K562 (cell line): ENCODE results near the gene ERMP1. TPM values are rescaled to one million over a fixed set of nuclear protein-coding genes. Genes with fewer than 3 reads are reported as not detected.

Experiments used
- DNMT1 ChIP-seq: fragments of 450-650 bp; IDR thresholded peaks from 2 replicates; pipeline ENCODE4 v1.6.1; 2016; ENCODE audit warnings: antibody characterized with exemption, mild to moderate bottlenecking
- IRF1 ChIP-seq: sonication (generic); formaldehyde crosslinking; IDR thresholded peaks from 2 replicates; pipeline ENCODE4 v1.8.0; 2022; ENCODE audit warnings: missing genetic modification reagents, mild to moderate bottlenecking, borderline replicate concordance
- NCOA4 ChIP-seq: fragments of 450-650 bp; IDR thresholded peaks from 2 replicates; pipeline ENCODE4 v1.6.1; 2018; ENCODE audit warnings: mild to moderate bottlenecking; ENCODE audit not compliant: partially characterized antibody
- SPI1 ChIP-seq: IDR thresholded peaks from 2 replicates; pipeline ENCODE4 v1.6.1; 2011; ENCODE audit warnings: low read depth, low read length, control low read depth, borderline replicate concordance
- SREBF2 ChIP-seq: sonication (generic); formaldehyde crosslinking; IDR thresholded peaks from 2 replicates; pipeline ENCODE4 v1.4.0; 2020; ENCODE audit warnings: mild to moderate bottlenecking, missing genetic modification reagents
- TFE3 ChIP-seq: fragments of 450-650 bp; formaldehyde crosslinking; IDR thresholded peaks from 2 replicates; pipeline ENCODE4 v1.4.0; 2020; ENCODE audit warnings: mild to moderate bottlenecking, mixed read lengths
- ZNF586 ChIP-seq: fragments of 450-650 bp; formaldehyde crosslinking; conservative IDR thresholded peaks from 2 replicates; pipeline ENCODE4 v1.4.0; 2020; ENCODE audit warnings: mild to moderate bottlenecking, moderate library complexity
- polyA plus RNA-seq, 8 experiments: library from polyadenylated mRNA; depleted of rRNA in 4 of 8; stranded (reverse) in 5 of 8; unstranded in 3 of 8; fragments of >200 nt; fragmentation: Nextera tagmentation in 2 of 8; fragmentation: Illumina TruSeq in 1 of 8; extraction: Ambion mirVana in 2 of 8; extraction: Trizol in 1 of 8; gene quantifications; 2 replicates each; pipeline versions ENCODE4 v1.2.1 to v1.2.3, GENCODE V29; 2011 to 2014; ENCODE audit warnings: inconsistent platforms in 1 of 8, missing spikeins in 1 of 8
- total RNA-seq, 7 experiments: library from RNA; depleted of rRNA in 6 of 7; stranded (reverse); fragments of >200 nt in 6 of 7; fragmentation: Illumina TruSeq in 2 of 7; extraction: Trizol in 2 of 7; gene quantifications; 2 replicates each; pipeline versions ENCODE4 v1.2.1 to v1.2.3, GENCODE V29; 2011 to 2021; ENCODE audit warnings: low replicate concordance in 1 of 7
- TF ChIP-seq, protein P1 (sequence below): fragments of 450-650 bp; formaldehyde crosslinking; IDR thresholded peaks from 2 replicates; pipeline ENCODE4 v1.4.0; 2022; ENCODE audit warnings: missing genetic modification characterization

The ERMP1 gene
- total and polyA plus RNA-seq, 9 of the 15 experiments (the other 6 are each of a cell fraction or from before 2014, with no cell fraction given) = 2.5 to 26.3 (median 12.6) TPM

DNA sequence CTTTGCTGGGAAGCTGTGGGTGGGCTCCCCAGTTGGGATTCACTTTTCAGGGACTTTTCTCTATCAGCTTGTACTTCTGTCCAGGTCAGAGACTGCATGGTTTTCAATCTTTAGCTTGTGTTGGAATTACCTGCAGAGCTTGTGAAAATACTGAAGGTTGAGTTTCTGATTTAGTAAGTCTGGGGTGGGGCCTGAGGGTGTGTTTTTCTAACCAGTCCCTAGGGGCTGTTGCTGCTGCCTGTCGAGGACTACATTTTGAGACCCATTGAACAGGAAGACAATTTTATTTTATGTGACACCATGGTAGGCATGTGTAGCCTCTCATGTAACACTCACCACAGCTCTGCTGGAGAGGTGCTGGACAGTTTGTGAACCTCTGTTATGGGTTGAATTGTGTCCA is 43.1 kb upstream of the ERMP1 start (continued):
- TF ChIP-seq TFE3 (CRISPR knock-in tag) = no peak
- no peak for TF ChIP-seq IRF1 (CRISPR knock-in tag)
- TF ChIP-seq, protein P1, sequence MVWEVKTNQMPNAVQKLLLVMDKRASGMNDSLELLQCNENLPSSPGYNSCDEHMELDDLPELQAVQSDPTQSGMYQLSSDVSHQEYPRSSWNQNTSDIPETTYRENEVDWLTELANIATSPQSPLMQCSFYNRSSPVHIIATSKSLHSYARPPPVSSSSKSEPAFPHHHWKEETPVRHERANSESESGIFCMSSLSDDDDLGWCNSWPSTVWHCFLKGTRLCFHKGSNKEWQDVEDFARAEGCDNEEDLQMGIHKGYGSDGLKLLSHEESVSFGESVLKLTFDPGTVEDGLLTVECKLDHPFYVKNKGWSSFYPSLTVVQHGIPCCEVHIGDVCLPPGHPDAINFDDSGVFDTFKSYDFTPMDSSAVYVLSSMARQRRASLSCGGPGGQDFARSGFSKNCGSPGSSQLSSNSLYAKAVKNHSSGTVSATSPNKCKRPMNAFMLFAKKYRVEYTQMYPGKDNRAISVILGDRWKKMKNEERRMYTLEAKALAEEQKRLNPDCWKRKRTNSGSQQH = no peak
- no peak for TF ChIP-seq ZNF586
- no peak for TF ChIP-seq SPI1
- TF ChIP-seq DNMT1 = no peak
- TF ChIP-seq NCOA4 = no peak
- TF ChIP-seq SREBF2 = no peak
